ENCODE measurements around the gene TMPRSS4. TPM values are rescaled to one million over a fixed set of nuclear protein-coding genes. Genes with fewer than 3 reads are reported as not detected.

Gene TMPRSS4
- total and polyA plus RNA-seq, 2 donors (not counting 1 experiment from before 2014, with no cell fraction given) = not detected

DNA sequence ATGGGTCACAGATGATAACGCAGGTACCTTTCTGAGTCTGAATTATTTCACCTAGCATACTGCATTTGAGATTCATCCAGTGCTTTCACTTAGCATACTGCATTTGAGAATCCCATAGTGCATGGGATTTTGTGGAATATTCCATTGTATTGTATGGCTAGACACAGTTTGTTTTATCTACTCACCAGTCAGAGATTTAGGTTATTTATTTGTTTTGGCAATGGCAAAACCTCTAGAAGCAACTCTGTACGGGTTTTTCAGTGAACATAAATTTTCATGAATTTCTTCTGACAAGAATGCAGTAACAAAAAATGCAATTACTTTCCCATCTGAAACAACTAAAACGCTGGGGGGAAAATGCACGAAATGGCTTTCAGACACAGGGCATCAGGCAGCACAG lies 51.4 kb downstream of the TMPRSS4 start:
- Histone ChIP-seq H3K79me2 (ENCODE audit: control insufficient read depth, insufficient read depth, low read length) (no peaks in the 10 kb centered on the region), H3K4me3 (ENCODE audit: control extremely low read depth in 1 of 5, extremely low read depth in 1 of 5, insufficient read depth in 1 of 5, low read depth in 2 of 5, low read length in 4 of 5) (no peak overlapping the region), H3K9me3 (ENCODE audit: control extremely low read depth in 1 of 3, control insufficient read depth in 2 of 3, insufficient read depth in 1 of 3, low read length in 2 of 3) (no peaks in the 10 kb centered on the region), H4K20me1 (ENCODE audit: control insufficient read depth, insufficient read depth, low read length, poor library complexity, severe bottlenecking) (no peaks in the 10 kb centered on the region), H3K36me3 (replicated peaks in 1 of 2; ENCODE audit: control extremely low read depth in 1 of 2, control insufficient read depth in 1 of 2, extremely low read depth in 1 of 2, insufficient read depth in 2 of 2, low read length in 1 of 2) (no peaks in the 10 kb centered on the region), H3K27me3 (replicated peaks in 1 of 4; ENCODE audit: control extremely low read depth in 1 of 4, control insufficient read depth in 3 of 4, insufficient read depth in 4 of 4, low read length in 3 of 4) (peaks cover 0 to 10% (median 0%) of the 10 kb centered on the region in 4 experiments), H2AFZ (ENCODE audit: insufficient read depth, low read depth, low read length, poor library complexity, severe bottlenecking) (no peak overlapping the region), H3K4me1 (ENCODE audit: control insufficient read depth in 2 of 2, insufficient read depth in 2 of 2, low read length in 2 of 2) (no peaks in the 10 kb centered on the region), H3K9ac (ENCODE audit: low read length) (no peak overlapping the region), H3K27ac (ENCODE audit: low read length in 2 of 2) (no peak overlapping the region), H3K4me2 (replicated peaks; ENCODE audit: low read depth, low read length, poor library complexity, severe bottlenecking) (no peak overlapping the region)
- ChIA-PET CTCF (no interaction called here), POLR2A (no interaction called here)
- DNase-seq (no peak), ATAC-seq (ENCODE audit: low read depth) (no peak)
- H3K4me3 Mint-ChIP-seq = no peak overlapping the region
- H3K27ac Mint-ChIP-seq = no peak overlapping the region
- WGBS (ENCODE audit: insufficient coverage) = 72% methylated on average over 3 of the region's 4 CpGs
- H3K4me1 Mint-ChIP-seq = no peaks in the 10 kb centered on the region
- intact Hi-C loops (cut with micrococcal nuclease) = no loop called here
- H3K27me3 Mint-ChIP-seq = peaks cover 13% of the 10 kb centered on the region
- TF ChIP-seq, protein P1, sequence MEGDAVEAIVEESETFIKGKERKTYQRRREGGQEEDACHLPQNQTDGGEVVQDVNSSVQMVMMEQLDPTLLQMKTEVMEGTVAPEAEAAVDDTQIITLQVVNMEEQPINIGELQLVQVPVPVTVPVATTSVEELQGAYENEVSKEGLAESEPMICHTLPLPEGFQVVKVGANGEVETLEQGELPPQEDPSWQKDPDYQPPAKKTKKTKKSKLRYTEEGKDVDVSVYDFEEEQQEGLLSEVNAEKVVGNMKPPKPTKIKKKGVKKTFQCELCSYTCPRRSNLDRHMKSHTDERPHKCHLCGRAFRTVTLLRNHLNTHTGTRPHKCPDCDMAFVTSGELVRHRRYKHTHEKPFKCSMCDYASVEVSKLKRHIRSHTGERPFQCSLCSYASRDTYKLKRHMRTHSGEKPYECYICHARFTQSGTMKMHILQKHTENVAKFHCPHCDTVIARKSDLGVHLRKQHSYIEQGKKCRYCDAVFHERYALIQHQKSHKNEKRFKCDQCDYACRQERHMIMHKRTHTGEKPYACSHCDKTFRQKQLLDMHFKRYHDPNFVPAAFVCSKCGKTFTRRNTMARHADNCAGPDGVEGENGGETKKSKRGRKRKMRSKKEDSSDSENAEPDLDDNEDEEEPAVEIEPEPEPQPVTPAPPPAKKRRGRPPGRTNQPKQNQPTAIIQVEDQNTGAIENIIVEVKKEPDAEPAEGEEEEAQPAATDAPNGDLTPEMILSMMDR (IDR thresholded peaks at IDR 0.05) = no peak
- no peak for TF ChIP-seq EZH2 (IDR thresholded peaks at IDR 0.05; ENCODE audit: borderline replicate concordance, insufficient read depth, low read depth, low read length, poor library complexity, severe bottlenecking)
- H3K9me3 Mint-ChIP-seq (ENCODE audit: insufficient read depth) = no peaks in the 10 kb centered on the region

- 85% methylated on average over 8 of the region's 11 CpGs for WGBS (ENCODE audit: insufficient coverage)
- Histone ChIP-seq H3K4me1 (ENCODE audit: control insufficient read depth in 2 of 2, insufficient read depth in 2 of 2, low read length in 2 of 2) (no peaks in the 10 kb centered on the region), H3K4me2 (replicated peaks; ENCODE audit: low read depth, low read length, poor library complexity, severe bottlenecking) (no peak overlapping the region), H3K27ac (ENCODE audit: low read length in 2 of 2) (no peak overlapping the region), H3K9ac (ENCODE audit: low read length) (no peak overlapping the region), H3K79me2 (ENCODE audit: control insufficient read depth, insufficient read depth, low read length) (no peaks in the 10 kb centered on the region), H3K36me3 (replicated peaks in 1 of 2; ENCODE audit: control extremely low read depth in 1 of 2, control insufficient read depth in 1 of 2, extremely low read depth in 1 of 2, insufficient read depth in 2 of 2, low read length in 1 of 2) (no peaks in the 10 kb centered on the region), H3K27me3 (replicated peaks in 1 of 4; ENCODE audit: control extremely low read depth in 1 of 4, control insufficient read depth in 3 of 4, insufficient read depth in 4 of 4, low read length in 3 of 4) (peaks cover 0 to 12% (median 0%) of the 10 kb centered on the region in 4 experiments), H2AFZ (ENCODE audit: insufficient read depth, low read depth, low read length, poor library complexity, severe bottlenecking) (no peak overlapping the region), H3K4me3 (ENCODE audit: control extremely low read depth in 1 of 5, extremely low read depth in 1 of 5, insufficient read depth in 1 of 5, low read depth in 2 of 5, low read length in 4 of 5) (no peak overlapping the region), H3K9me3 (ENCODE audit: control extremely low read depth in 1 of 3, control insufficient read depth in 2 of 3, insufficient read depth in 1 of 3, low read length in 2 of 3) (no peaks in the 10 kb centered on the region), H4K20me1 (ENCODE audit: control insufficient read depth, insufficient read depth, low read length, poor library complexity, severe bottlenecking) (no peaks in the 10 kb centered on the region)
- Mint-ChIP-seq H3K4me3 (no peak overlapping the region), H3K27ac (no peak overlapping the region), H3K27me3 (peaks cover 18% of the 10 kb centered on the region), H3K9me3 (ENCODE audit: insufficient read depth) (no peaks in the 10 kb centered on the region), H3K4me1 (no peaks in the 10 kb centered on the region)
- ATAC-seq (ENCODE audit: low read depth) (no peak), DNase-seq (no peak)
- CTCF ChIA-PET = no interaction called here
- intact Hi-C loops (cut with micrococcal nuclease) = no loop called here
- POLR2A ChIA-PET = no interaction called here
- TF ChIP-seq, protein P1 (IDR thresholded peaks at IDR 0.05) = no peak
- no peak for TF ChIP-seq EZH2 (IDR thresholded peaks at IDR 0.05; ENCODE audit: borderline replicate concordance, insufficient read depth, low read depth, low read length, poor library complexity, severe bottlenecking)
These were observed 52.0 kb downstream of the TMPRSS4 start for GRCh38 chr11:118128721-118129470.

All from B cell (primary cell).